IPS-NIHi7 (cell line): ENCODE measurements around the gene SKIC3.

Experiments
- DNase-seq: peaks from one replicate; pipeline ENCODE4 v3.0.0; 2012; ENCODE audit warnings: mixed read lengths; ENCODE audit errors: extremely low spot score

The SKIC3 gene

GRCh38 chr5:95531491-95531890, 23.3 kb downstream of the SKIC3 start:
- no peak for DNase-seq

GRCh38 chr5:95530416-95530815, 24.4 kb downstream of the SKIC3 start:
- no peak for DNase-seq

GRCh38 chr5:95528565-95528964, 26.2 kb downstream of the SKIC3 start:
- no peak for DNase-seq

GRCh38 chr5:95526871-95527270, 27.9 kb downstream of the SKIC3 start:
- DNase-seq = no peak

GRCh38 chr5:95524423-95524822, 30.4 kb downstream of the SKIC3 start:
- no peak for DNase-seq

- DNase-seq = no peak
Measured at GRCh38 chr5:95520206-95520605, 34.6 kb downstream of the SKIC3 start.

GRCh38 chr5:95519681-95520080, 35.1 kb downstream of the SKIC3 start:
- no peak for DNase-seq

- DNase-seq = no peak
Measured at GRCh38 chr5:95519151-95519550, 35.6 kb downstream of the SKIC3 start.

GRCh38 chr5:95518417-95518816, 36.4 kb downstream of the SKIC3 start:
- no peak for DNase-seq

- DNase-seq = no peak
Measured at GRCh38 chr5:95511606-95512005, 43.2 kb downstream of the SKIC3 start.

- no peak for DNase-seq
Measured at GRCh38 chr5:95508550-95508949, 46.2 kb downstream of the SKIC3 start.
